B cell (primary cell): ENCODE measurements around the gene RNF32.

ENCODE experiments used
- EZH2 ChIP-seq: IDR thresholded peaks from 2 replicates; pipeline ENCODE4 v1.6.1; 2012; ENCODE audit warnings: borderline replicate concordance, low read depth, mild to moderate bottlenecking, moderate library complexity, low read length; ENCODE audit not compliant: insufficient read depth, poor library complexity, severe bottlenecking
- TF ChIP-seq, protein P1 (sequence below): fragments of 200-600 bp; IDR thresholded peaks from one replicate; pipeline ENCODE4 v1.8.0; 2022; ENCODE audit warnings: antibody characterized with exemption, mild to moderate bottlenecking

DNA sequence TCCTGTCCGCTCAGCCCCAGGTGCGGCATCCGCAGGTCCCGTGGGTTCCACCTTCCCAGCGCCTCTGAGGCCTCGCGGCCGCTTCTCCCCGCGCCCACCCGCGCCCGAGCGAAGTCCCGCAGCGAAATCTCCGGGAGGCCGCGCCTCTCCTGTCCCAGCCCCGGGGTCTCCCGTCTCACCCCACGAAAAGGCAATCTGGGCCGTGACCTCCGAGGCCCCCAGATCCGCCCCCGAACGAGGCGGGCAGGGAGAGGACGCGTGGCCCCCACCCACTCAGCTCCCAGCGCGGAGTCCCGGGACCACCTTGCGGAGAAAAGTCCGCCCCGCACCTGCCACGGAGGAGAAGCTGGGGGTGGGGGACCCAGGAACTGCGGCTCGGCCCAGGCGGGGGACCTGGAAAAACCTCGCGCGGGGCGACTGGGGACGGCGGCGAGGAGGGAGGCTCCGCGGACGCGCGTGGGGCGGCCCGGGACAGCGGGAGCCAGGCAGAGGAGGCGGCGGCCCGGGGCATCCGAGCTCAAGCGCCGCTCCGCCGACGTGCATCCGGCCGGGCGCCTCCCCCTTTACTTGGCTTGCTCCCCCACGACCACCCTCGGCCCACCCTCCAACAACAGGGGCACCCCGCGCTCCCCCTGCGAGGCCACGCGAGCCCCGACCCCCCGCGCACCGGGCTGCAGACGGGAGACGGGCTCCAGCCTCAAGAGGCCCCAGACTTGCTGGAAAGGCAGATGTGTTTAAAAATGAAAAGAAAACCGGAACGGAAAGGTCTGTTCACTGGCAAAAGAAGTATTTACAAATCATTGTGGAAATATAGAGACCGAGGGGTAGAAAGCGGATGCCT is 33.0 kb upstream of the RNF32 start:
- TF ChIP-seq, protein P1, sequence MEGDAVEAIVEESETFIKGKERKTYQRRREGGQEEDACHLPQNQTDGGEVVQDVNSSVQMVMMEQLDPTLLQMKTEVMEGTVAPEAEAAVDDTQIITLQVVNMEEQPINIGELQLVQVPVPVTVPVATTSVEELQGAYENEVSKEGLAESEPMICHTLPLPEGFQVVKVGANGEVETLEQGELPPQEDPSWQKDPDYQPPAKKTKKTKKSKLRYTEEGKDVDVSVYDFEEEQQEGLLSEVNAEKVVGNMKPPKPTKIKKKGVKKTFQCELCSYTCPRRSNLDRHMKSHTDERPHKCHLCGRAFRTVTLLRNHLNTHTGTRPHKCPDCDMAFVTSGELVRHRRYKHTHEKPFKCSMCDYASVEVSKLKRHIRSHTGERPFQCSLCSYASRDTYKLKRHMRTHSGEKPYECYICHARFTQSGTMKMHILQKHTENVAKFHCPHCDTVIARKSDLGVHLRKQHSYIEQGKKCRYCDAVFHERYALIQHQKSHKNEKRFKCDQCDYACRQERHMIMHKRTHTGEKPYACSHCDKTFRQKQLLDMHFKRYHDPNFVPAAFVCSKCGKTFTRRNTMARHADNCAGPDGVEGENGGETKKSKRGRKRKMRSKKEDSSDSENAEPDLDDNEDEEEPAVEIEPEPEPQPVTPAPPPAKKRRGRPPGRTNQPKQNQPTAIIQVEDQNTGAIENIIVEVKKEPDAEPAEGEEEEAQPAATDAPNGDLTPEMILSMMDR = no peak
- TF ChIP-seq EZH2 = no peak
